ENCODE measurements around the gene FRY.

The FRY gene

GRCh38 chr13:32256243-32256642 lies 224.7 kb downstream of the FRY start:
- H3K9ac ChIP-seq (ENCODE audit: low read length) = no peak overlapping the region
- H3K27me3 ChIP-seq (ENCODE audit: low read depth, low read length) = peaks cover 11% of the 10 kb centered on the region
- H3K4me2 ChIP-seq (ENCODE audit: low read length) = no peak overlapping the region
- H4K20me1 ChIP-seq (ENCODE audit: insufficient read depth, low read length) = no peaks in the 10 kb centered on the region
- no peak overlapping the region for H3K27ac ChIP-seq (ENCODE audit: low read length)
- H3K79me2 ChIP-seq (ENCODE audit: low read length) = no peaks in the 10 kb centered on the region
- no peaks in the 10 kb centered on the region for H3K9me3 ChIP-seq (ENCODE audit: insufficient read depth, low read length)
- no peak overlapping the region for H3K4me3 ChIP-seq (ENCODE audit: low read length)
- H2AFZ ChIP-seq (ENCODE audit: low read depth, low read length) = no peak overlapping the region
- TF ChIP-seq EZH2phosphoT487 (IDR thresholded peaks at IDR 0.05; ENCODE audit: low read depth) (no peak), CTCF (IDR thresholded peaks at IDR 0.05; ENCODE audit: low read depth, low read length) (no peak)
- peaks cover 3% of the 10 kb centered on the region; the same call in 1 of the 2 replicates for H3K4me1 ChIP-seq (ENCODE audit: low read length)
- H3K36me3 ChIP-seq (replicated peaks; ENCODE audit: low read depth, low read length) = no peaks in the 10 kb centered on the region

DNA sequence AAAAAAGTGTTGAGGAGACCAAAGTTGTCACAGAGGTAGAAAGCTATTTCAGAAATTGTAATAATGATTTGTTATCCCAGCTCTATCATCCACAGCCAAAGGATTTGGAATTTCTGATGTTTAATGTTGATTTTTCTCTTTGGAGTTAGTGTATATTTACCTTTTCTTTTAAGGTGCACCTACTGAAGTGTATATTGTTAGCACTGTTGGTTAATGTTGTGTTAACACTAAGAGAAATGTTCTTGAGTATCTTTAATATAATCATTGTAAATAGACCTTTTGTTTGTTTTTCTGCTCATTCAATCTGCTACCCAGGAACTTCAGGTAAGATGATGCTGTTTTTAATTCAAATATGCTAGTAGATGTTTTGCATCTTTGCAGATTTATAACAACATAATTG lies 226.1 kb downstream of the FRY start:
- TF ChIP-seq EZH2phosphoT487 (IDR thresholded peaks at IDR 0.05; ENCODE audit: low read depth) = no peak
- TF ChIP-seq CTCF (IDR thresholded peaks at IDR 0.05; ENCODE audit: low read depth, low read length) = no peak
- Histone ChIP-seq H3K27ac (ENCODE audit: low read length) (no peak overlapping the region), H3K27me3 (ENCODE audit: low read depth, low read length) (peaks cover 11% of the 10 kb centered on the region), H3K9ac (ENCODE audit: low read length) (no peak overlapping the region), H3K36me3 (replicated peaks; ENCODE audit: low read depth, low read length) (no peaks in the 10 kb centered on the region), H2AFZ (ENCODE audit: low read depth, low read length) (no peak overlapping the region), H3K9me3 (ENCODE audit: insufficient read depth, low read length) (no peaks in the 10 kb centered on the region), H3K4me3 (ENCODE audit: low read length) (no peak overlapping the region), H3K79me2 (ENCODE audit: low read length) (no peaks in the 10 kb centered on the region), H3K4me2 (ENCODE audit: low read length) (no peak overlapping the region), H3K4me1 (ENCODE audit: low read length) (peaks cover 3% of the 10 kb centered on the region; the same call in 1 of the 2 replicates), H4K20me1 (ENCODE audit: insufficient read depth, low read length) (no peaks in the 10 kb centered on the region)

- no peak overlapping the region for H2AFZ ChIP-seq (ENCODE audit: low read depth, low read length)
- H3K4me3 ChIP-seq (ENCODE audit: low read length) = no peak overlapping the region
These were observed 227.5 kb downstream of the FRY start for GRCh38 chr13:32259116-32259515.

DNA sequence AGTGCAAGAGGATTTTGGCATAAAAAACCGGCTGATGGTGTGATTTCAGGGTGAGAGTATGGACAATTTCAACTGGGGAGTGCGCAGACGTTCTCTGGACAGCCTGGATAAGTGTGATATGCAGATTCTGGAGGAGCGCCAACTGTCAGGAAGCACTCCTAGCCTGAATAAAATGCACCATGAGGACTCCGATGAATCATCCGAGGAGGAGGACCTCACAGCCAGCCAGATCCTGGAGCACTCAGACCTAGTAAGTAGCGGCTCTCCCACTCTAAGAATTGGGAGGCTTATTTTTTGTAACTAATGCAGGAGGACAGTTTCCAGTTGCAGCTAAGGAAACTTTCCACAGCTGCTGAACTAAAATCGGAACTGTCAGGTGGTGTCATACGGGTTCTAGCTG lies 230.0 kb downstream of the FRY start:
- H3K4me2 ChIP-seq (ENCODE audit: low read length) = no peak overlapping the region
- TF ChIP-seq CTCF (IDR thresholded peaks at IDR 0.05; ENCODE audit: low read depth, low read length) (no peak), EZH2phosphoT487 (IDR thresholded peaks at IDR 0.05; ENCODE audit: low read depth) (no peak)
- no peaks in the 10 kb centered on the region for H3K79me2 ChIP-seq (ENCODE audit: low read length)
- H3K27ac ChIP-seq (ENCODE audit: low read length) = no peak overlapping the region
- no peaks in the 10 kb centered on the region for H4K20me1 ChIP-seq (ENCODE audit: insufficient read depth, low read length)
- H3K27me3 ChIP-seq (ENCODE audit: low read depth, low read length) = no peaks in the 10 kb centered on the region; the same call in none of the 2 replicates
- peaks cover 8% of the 10 kb centered on the region for H3K4me1 ChIP-seq (ENCODE audit: low read length)
- H3K9ac ChIP-seq (ENCODE audit: low read length) = no peak overlapping the region
- no peaks in the 10 kb centered on the region for H3K36me3 ChIP-seq (replicated peaks; ENCODE audit: low read depth, low read length)
- no peak overlapping the region for H2AFZ ChIP-seq (ENCODE audit: low read depth, low read length)
- H3K4me3 ChIP-seq (ENCODE audit: low read length) = no peak overlapping the region
- H3K9me3 ChIP-seq (ENCODE audit: insufficient read depth, low read length) = no peaks in the 10 kb centered on the region

More at GRCh38 chr13:32259116-32259515, 227.5 kb downstream of the FRY start:
- peaks cover 11% of the 10 kb centered on the region for H3K27me3 ChIP-seq (ENCODE audit: low read depth, low read length)
- no peaks in the 10 kb centered on the region for H3K9me3 ChIP-seq (ENCODE audit: insufficient read depth, low read length)
- H3K27ac ChIP-seq (ENCODE audit: low read length) = no peak overlapping the region
- no peaks in the 10 kb centered on the region for H4K20me1 ChIP-seq (ENCODE audit: insufficient read depth, low read length)
- TF ChIP-seq EZH2phosphoT487 (IDR thresholded peaks at IDR 0.05; ENCODE audit: low read depth) (no peak), CTCF (IDR thresholded peaks at IDR 0.05; ENCODE audit: low read depth, low read length) (peak; percentile 23)
- no peak overlapping the region for H3K4me2 ChIP-seq (ENCODE audit: low read length)
- H3K79me2 ChIP-seq (ENCODE audit: low read length) = no peaks in the 10 kb centered on the region
- H3K9ac ChIP-seq (ENCODE audit: low read length) = no peak overlapping the region
- no peaks in the 10 kb centered on the region for H3K36me3 ChIP-seq (replicated peaks; ENCODE audit: low read depth, low read length)
- H3K4me1 ChIP-seq (ENCODE audit: low read length) = peaks cover 3% of the 10 kb centered on the region; the same call in 1 of the 2 replicates
